GM19372 (cell line): ENCODE results near the gene MED15.

Experiments used
- ATAC-seq: cut with Tn5 transposase; IDR thresholded peaks from one replicate; pipeline ENCODE4 v1.9.1; 2021; ENCODE audit warnings: mild to moderate bottlenecking, low read depth, moderate library complexity; ENCODE audit not compliant: unreplicated experiment

Gene MED15

DNA sequence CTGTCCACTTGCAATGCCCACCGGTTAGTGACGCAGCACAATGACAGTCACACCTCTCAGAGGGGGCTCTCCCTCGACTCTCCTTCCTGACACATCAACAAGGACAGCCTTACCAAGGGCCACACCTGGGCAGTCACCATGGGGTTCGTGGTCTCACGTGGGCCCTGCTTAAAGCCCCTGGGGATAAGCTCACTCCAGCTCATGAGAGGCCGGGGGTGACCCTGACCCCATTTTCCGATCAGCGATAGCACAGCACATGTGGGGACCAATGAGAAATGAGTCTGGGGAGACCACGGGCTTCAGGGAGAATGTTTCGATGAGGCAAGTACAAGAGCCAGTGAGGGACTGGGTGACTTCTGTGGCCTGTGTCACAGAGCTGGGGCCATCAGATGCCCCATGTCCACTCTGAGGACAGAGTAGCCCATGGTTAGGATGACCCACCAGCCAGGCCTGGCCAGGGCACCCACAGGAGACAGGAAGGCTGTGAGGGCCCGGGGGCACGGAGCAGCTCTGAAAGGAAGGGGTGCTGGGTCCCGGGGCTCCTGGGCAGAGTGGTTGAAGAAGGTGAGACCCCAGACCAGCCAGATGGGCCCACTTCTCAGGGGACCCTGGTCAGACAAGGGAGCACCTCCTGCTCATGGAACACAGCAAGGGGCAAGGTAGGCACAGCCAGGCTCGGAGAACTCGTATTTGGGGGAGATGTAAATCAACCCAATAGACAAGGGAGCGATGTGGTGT, 128.8 kb downstream of the MED15 start:
- ATAC-seq: no peak

DNA sequence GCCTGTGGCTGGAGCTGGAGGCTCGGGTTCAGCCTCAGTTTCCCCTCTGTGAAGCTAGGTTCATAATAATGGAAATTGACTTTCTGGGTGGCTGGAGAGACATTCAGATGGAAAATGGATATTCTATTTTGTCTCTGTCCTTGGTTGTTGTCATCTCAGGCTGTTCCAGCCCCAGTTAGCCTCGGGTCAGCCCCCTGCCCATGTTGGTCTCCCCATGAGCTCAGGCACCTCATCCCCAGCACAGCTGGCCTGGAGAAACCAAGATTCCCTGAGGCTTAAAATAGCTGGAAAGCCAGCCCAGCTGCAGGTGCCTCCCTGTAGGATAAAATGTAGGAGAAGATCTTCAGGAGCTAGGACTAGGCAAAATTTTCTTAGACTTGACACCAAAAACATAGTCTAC, 129.5 kb downstream of the MED15 start:
- ATAC-seq: no peak
